NOMO-1 treated with DMSO at 0.1 percent for 48 hours (cell line): ENCODE results near the gene ZNF70.
A peak's percentile ranks its signal among the peaks of the same experiment; 100 is the strongest.

Experiments
- DNase-seq: peaks from one replicate; lab custom pipeline; 2025; ENCODE audit not compliant: unreplicated experiment; lab: John Stamatoyannopoulos, UW

The ZNF70 gene

DNA sequence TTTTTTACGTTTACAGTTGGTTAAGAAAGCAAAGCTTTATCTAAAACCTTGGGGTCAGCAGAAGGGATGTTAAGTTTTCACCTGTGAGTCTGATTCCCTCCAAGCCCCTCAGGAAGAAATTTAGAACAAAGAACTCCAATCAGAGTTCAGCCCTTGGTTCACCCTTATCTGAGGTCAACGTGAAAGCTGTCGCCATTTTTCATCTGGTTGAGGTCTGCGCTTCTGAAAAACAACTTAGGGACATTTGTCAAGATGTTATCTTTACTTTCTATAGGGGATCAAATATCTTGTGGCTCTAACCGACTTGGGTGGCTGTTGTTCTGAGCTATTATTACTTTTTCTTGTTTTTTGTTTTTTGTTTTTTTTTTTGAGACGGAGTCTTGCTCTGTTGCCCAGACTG is 30.1 kb downstream of the ZNF70 start:
- DNase-seq, result no peak

DNA sequence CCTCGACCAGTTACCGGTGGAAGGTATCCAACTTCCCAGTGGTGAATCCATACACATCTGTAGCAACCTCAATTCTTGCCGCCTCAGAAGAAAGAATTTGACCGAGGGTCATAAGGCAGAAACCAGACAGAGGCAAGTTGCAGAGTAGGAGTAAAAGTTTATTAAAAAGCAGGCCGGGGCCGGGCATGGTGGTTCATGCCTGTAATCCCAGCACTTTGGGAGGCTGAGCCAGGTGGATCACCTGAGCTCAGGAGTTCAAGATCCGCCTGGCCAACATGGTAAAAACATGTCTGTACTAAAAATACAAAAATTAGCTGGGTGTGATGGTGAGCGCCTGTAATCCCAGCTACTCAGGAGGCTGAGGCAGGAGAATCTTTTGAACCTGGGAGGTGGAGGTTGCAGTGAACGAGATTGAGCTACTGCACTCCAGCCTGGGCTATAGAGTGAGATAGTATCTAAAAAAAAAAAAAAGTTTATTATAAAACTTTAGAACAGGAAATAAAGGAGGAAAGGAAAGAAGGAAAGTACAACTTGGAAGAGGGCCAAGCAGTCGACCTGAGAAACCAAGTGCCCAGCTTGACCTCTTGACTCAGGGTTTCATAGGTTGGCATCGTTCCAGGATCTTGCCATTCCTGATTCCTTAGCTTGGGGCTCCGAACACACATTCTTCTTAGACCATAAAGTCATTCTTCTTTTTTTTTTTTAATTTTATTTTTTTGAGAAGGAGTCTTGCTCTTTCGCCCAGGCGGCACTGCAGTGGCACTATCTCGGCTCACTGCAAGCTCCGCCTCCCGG is 32.3 kb downstream of the ZNF70 start:
- DNase-seq, result no peak

DNA sequence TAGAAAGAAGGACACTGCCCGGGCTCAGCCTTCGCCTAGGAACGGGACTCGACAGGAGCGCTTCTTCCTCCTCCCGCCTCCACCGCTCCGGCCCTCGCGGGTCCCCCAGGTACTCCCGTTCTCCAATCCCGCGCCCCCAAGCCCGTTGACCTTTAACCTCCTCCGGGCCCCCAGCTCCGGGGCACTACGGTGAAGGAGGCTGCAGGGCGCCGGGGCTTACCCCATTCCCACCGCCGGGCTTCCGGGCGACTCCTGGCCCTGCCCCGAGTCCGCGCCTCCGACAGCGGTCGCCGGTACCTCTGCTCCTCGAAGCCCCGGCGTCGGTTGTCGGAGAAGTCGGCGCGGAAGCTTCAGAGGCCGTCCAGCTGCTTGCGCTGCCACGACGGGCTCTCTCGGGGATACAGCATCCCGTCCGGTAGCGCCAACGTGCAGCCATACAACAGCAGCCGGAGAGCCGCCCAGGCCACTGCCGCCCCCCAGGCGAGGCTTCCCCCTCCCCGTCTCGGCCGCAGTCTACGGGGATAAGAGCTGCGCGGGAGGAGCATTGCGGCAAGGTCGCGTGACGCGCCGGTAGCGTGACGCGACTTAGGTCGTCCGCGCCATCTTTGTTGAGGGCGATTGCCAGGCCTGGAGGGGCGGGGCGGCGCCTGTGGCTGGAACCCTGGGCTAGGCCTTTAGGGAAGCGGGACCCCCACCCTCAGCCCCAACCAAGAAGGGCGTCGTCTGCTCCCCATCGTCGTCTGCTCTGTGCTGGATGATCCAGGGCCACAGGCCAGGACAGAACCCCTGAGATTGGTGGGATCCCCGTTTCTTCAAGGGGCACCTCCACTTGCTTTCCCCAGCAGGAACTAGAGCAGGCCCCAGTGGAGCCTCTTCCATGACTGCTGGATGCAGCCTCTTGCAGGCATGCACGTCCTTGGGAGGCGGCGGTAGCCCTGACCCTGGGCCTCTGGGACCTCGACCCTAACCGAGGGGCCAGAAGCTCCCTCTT is 33.8 kb downstream of the ZNF70 start:
- peak; percentile 75 for DNase-seq

DNA sequence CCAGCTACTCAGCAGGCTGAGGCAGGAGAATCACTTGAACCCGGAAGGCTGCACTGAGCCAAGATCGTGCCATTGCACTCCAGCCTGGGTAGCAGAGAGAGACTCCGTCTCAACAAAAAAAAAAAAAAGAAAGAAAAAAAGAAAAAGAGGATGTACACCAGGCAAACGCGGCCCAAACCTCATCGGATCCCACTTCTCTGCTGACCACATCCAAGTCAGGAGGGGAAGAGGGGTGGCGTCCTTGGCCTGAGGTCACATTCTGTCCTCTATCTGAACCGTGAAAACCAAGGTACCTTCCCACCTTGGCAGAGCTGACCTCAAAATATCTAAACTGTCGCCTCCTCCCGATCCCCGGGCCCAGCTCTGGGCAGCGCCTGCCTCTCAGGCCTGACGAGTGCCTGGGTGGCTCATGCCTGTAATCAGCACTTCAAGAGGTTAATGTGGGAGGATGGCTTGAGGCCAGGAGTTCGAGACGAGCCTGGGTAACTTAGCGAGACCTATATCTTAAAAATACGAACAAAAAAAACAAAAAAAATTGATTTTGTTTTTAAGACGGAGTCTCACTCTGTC is 35.0 kb downstream of the ZNF70 start:
- DNase-seq, result no peak

DNA sequence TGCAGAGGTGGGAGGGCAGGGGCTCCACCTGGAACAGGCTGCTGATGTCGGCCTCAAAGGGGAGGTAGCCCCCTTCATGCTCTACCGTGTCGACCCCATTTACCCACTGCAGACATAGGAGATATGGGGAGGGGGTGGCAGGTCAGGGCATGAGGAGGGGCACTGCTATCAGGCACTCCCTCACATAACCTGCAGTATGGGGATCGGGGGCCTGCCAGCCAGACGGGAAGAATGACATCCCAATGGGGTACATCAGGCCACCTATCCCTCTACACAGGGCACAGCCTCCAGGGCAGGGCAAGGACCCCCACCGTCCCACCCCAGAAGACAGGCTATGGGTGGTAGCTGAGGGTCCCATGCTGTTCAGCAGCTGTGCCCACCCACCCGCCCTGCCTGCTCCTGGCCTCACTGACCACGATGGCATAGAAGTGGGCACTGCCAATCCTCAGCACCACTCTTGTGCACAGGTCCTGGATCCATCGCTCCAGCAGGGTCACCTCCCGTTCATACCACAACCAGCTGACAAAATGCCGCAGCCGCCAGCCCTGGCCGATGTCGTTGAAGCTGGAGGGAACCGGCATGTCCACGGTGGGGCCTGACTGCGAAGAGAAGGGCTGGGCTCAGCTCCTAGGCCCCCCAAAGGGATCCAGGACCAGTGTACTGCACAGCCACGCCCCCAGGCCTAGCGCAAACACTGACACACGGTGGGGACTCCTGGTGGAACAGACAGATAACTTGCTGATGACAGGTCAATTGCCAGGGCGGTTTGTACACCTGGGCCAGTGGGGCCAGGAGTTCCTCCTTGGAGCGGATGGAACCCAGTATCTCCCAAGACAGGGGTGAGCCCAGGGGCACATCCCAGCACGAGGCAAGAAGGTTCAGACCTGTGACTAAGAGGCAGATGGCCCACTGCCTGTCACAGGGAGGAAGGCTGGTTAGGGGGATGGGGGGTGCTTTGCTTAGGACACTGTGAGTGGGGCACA is 36.0 kb downstream of the ZNF70 start:
- DNase-seq, result no peak

DNA sequence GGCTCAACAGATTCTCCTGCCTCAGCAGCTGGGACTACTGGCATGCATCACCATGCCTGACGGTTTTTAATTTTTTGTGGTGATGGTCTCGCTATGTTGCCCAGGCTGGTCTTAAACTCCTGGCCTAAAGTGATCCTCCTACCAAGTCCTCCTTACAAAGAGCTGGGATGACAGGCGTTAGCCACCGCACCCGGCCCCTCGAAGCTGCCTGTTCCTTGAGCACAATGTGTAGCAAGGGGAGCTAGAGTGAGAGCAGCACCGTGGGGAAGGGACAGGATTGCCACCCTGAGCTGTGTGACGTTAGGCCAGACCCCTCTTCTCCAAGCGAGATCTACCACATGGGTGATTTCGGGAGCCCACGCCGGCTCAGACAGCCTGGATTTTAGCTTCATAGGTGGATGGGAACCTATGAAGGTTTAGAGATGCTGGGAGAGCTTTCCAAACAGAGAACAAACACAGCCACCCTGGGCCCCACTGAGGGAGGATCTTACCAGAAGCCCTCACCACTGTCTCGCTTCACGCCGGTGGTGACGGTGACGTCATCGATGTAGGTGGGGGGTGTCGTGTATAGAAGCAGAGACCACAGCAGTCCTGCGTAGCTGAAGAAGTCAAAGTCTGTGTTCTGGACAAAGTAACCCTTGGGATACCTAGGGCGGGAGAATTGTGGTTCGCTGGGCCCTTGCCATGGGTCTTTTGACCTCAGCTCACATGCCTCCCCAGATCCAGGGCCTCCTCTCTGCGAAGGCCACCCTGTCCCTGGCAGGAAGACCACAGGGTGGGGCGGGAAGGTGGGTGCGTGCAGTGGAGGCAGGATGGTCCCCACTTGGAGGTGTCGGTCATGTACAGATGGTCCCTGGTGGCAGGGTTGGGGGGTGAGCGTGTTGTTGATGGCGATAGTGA is 37.0 kb downstream of the ZNF70 start:
- no peak for DNase-seq

DNA sequence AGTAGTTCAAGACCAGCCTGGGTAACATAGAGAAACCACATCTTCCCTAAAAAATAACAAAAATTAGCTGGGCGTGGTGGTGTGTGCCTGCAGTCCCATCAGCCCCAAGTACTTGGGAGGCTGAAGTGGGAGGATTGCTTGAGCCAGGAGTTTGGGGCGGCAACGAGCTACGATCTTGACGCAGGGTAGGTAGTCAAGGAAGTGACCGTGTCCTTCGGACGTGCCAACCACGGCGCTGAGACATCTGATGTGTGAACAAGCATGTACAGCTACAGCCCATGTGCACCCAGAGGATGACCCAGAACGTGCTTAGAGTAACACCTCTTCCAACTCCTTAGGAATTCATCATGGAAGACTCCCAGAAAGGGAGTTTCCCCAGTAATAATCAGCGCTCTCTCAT is 38.7 kb downstream of the ZNF70 start:
- DNase-seq, result no peak

DNA sequence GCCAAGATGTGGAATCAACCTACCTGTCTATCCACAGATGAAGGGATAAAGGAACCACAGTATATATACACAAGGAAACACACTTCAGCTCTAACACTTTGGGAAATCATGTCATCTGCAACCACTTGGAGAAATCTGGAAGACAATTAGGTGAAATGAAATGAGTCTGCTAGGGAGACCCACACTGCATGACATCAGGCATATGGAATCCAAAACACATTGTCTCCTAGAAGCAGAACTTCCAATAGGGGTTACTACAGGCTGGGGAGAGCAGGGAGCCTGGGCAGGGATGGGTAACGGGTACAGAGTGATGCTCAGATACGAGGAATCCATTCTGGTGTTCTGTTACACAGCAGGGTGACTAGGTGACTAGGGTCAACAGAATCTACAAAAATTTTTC is 41.8 kb downstream of the ZNF70 start:
- DNase-seq, result no peak

DNA sequence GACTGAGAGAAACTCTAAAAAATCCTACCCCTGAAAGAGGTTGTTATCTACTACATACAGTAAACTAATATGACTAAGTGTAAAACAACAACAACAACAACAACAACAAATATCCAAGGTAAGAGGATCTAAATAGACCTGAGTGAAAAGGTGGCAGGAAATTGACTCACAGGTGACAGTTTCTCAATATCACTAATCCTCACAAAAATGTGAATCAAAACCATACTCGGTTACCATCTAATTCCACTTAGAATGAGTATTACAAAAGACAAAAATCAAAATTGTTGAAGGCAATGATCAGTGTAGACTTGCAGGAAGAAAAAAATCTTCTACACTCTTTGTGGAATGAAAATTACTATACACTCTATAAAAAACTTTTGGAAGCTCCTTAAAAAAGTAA is 42.6 kb downstream of the ZNF70 start:
- DNase-seq, result no peak

DNA sequence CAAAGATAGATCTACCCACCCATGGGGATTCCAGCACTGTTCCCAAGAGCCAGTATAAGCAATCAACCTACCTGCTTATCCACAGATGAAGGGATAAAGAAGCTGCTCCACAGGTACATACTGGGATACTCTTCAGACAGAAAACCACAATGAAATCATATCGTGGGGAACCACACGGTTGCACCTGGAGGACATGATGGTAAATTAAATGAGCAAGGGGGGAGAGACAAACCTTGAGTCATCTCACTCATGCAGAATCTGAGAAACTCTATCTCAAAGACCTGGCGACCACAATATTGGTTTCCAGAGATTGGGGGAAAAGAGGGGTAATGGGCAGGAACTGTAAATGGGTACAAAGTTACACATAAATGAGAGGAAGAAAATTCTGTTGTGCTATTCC is 45.6 kb downstream of the ZNF70 start:
- no peak for DNase-seq

DNA sequence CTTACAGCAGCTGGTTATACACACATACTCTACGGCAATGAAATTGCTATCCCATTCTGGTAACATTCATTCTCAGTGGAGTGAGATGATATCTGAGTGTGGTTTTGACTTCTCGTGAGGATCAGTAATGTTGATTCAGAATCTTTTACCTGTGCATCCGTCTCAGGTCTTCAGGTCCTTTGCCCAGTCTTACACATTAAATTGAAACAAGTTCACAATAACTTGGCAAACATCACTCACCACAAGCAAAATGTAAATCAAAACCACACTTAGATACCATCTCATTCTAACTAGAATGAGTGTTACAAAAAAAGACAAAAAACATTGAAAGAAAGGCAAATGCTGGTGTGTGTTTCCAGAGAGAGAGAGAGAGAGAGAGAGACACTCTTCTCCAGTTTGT is 46.1 kb downstream of the ZNF70 start:
- DNase-seq, result no peak

DNA sequence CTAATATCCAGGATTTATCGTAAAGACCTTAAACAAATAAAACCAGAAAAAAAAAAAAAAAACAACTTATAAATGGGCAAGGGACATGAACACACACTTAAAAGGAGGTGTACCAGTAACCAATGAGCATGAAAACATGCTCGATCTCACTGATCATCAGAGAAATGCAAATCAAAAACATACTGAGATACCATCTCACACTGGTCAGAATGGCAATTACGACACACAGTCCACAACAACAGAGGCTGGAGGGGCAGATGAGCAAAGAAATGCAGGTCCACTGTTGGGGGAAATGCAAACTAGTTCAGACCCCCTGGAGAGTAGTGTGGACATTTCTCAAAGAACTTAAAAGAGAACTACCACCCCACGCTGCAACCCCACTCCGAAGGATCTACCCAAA is 46.9 kb downstream of the ZNF70 start:
- no peak for DNase-seq

DNA sequence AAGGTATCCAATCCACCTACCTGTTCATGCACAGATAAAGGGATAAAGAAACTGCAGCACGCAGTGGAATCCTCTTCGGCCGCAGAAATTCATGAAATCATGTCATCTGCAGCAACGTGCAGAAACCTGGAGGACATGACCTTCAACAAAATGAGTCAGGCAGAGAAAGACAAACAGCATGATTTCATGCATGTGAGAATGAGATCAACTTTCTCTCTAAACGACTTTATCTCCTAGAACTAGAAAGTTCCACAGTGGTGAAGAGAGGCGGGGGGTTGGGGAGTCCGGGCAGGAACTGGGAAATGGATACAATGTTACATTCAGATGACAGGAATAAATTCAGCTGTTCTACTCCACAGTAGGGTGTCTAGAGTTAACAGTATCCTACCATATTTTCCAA is 50.2 kb downstream of the ZNF70 start:
- DNase-seq, result no peak

DNA sequence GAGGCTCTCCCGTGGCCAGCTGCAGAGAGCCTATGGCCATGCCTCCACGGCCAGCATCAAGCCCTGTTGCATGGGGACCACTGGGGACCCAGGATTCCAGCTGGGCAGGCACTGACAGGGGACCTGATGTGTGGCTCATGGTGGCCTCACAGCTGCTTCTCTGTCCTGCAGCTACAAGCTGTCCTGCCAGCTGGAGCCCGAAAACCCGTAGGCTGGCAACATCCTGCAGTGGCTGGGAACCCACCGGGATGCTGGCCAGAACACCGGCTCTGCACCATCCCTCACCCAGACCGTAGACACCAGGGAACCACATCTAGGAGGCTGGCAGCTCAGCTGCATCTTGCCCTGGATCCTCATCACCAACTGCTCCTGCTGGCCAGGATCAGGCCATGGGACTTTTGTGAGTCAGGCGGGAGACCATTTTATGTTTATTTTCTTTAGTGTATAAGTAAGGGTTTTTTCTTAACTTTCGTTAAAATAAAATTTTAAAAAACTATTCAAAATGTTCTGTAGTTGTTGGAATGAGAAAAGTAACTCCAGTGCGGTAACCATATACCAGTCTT is 52.2 kb downstream of the ZNF70 start:
- no peak for DNase-seq

DNA sequence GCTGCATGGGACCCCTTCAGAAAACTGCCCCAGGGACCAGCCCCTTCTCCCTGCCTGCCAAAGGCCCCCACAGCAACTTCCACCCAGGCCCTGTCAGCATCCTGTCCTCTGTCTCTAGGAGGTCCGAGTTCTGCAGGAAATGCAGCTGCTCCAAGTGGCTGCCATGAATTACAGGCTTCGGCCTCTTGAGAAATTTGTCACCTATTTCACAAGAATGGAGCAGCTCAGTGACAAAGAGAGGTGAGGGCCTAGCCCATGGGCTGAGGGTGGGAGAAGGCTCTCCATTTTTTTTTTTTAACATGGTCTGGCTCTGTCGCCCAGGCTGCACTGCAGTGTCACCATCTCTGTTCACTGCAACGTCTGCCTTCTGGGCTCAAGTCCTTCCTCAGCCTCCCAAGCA is 52.8 kb downstream of the ZNF70 start:
- peak; percentile 2 for DNase-seq

DNA sequence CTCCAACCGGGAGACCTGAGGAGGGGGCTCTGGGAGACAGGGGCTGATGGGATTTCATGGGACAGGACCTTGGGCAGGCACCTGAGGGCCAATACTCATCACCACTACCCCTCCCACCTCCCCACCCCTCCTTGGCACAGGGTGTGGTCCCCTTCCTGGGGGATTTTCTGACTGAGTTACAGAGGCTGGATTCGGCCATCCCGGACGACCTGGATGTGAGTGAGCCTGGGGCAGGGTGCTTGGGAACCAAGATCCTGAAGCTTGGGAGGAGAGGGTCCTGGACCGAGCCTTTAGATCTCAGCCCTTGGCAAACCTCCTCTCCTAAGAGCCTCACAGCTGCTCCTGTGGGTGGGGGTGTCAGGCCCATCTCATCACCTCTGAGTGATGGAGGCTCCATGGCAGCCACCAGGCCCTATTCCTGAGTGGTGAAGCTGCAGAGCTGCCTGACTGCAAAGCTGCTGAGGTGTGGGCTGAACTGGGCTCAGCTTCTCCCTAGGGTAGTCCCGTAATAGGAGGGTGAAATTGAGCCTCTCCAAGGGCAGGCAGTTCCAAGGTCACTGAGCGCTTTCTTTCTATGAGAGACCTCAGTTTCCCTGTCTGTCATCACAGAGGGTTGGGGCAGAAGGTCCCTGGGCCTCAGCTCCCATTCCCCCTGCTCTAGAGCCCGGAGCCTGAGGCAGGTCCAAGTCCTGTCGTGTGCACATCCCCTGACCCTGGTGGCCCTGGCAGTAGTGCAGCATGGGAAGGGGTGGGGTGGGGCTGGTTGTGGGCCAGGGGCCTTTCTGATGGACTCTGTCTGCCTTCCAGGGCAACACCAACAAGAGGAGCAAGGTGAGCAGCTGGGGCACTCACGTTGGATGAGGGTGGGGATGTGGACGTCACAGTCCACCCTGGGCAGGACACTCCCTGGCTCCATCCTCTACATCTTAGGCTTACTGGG is 53.6 kb downstream of the ZNF70 start:
- DNase-seq, result no peak

DNA sequence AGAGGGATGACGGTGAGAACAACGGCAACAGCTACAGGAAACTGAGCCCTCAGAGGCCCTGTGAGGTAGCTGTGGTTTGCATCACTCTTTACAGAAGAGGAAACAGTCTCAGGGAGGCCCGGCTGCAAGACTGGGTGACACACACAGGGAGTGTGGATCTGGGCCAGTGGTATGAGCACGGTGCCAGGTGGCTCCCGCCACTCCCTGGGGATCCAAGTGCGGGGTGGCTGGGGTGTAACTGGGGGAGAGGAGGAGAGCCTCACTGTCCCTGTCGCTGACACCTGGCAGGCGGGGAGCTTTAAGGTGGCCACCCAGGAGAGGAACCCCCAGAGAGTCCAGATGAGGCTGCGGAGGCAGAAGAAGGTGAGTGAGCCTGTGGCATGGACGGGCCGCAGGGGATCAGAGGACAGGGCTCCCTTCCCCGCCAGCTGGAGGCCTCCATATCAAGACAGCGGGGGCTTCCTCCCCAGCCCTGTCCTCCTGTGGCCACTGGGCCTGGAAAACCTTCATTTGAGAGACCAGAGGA is 54.5 kb downstream of the ZNF70 start:
- peak; percentile 91 for DNase-seq
